Esophagus squamous epithelium (tissue), 4 donors: ENCODE results near the gene TUFM.

ENCODE experiments used
- POLR2A ChIP-seq, 4 donors: fragments of 450-650 bp; IDR thresholded peaks; one replicate each; pipeline ENCODE4 v1.6.1; 2017; ENCODE audit warnings: antibody characterized with exemption in 4 of 4, mild to moderate bottlenecking in 4 of 4, moderate library complexity in 3 of 4
- TF ChIP-seq, protein P1 (sequence below), 6 experiments: fragments of 450-650 bp in 4 of 6; fragments of 200-600 bp in 2 of 6; sonication (generic) in 2 of 6; IDR thresholded peaks; one replicate each; pipeline ENCODE4 v1.5.1; 2016 to 2019; ENCODE audit warnings: antibody characterized with exemption in 6 of 6, mild to moderate bottlenecking in 4 of 6, moderate library complexity in 4 of 6

DNA sequence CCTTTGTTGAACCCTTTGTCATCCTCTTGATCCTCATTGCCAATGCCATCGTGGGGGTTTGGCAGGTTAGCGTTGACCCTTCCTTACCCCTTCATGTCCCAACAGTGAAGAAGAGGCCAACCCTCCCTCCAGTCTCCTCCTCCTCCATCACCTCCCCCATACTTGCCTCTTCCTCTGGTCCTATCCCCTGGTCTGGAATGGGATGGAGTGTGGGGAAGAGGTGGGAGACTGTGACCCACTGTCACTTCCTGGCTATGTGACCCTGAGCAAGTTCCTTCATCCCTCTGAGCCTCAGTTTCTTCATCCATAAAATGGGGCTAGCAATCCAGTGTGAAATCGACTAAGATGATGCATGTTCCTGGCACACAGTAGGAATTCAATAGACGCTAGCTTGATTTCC, 34.8 kb upstream of the TUFM start:
- TF ChIP-seq, protein P1, sequence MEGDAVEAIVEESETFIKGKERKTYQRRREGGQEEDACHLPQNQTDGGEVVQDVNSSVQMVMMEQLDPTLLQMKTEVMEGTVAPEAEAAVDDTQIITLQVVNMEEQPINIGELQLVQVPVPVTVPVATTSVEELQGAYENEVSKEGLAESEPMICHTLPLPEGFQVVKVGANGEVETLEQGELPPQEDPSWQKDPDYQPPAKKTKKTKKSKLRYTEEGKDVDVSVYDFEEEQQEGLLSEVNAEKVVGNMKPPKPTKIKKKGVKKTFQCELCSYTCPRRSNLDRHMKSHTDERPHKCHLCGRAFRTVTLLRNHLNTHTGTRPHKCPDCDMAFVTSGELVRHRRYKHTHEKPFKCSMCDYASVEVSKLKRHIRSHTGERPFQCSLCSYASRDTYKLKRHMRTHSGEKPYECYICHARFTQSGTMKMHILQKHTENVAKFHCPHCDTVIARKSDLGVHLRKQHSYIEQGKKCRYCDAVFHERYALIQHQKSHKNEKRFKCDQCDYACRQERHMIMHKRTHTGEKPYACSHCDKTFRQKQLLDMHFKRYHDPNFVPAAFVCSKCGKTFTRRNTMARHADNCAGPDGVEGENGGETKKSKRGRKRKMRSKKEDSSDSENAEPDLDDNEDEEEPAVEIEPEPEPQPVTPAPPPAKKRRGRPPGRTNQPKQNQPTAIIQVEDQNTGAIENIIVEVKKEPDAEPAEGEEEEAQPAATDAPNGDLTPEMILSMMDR (IDR thresholded peaks at IDR 0.05) = no peak
- TF ChIP-seq POLR2A (IDR thresholded peaks at IDR 0.05) = no peak
